OCI-LY3 (cell line): ENCODE data around the gene MAIP1.
A peak's percentile ranks its signal among the peaks of the same experiment; 100 is the strongest.

Experiments
- H2AFZ ChIP-seq: fragments of 200-600, 300-600 bp; shearing (Covaris generic); 2 replicates; pipeline ENCODE4 v1.6.0; 2014; ENCODE audit warnings: antibody characterized with exemption, low read depth, low read length
- H3K27ac ChIP-seq: fragments of 200-600, 300-600 bp; sonication (generic); 2 replicates; pipeline ENCODE4 v1.5.1; 2014; ENCODE audit warnings: mild to moderate bottlenecking, low read length, moderate library complexity, mixed read lengths
- H3K27me3 ChIP-seq: fragments of 200-600, 300-600 bp; sonication (generic); 2 replicates; pipeline ENCODE4 v1.6.1; 2014; ENCODE audit warnings: low read depth, low read length, mixed read lengths
- H3K36me3 ChIP-seq: fragments of 200-600, 300-600 bp; sonication (generic); replicated peaks from 2 replicates; pipeline ENCODE3; 2014; ENCODE audit warnings: low read depth, low read length, mixed read lengths
- H3K4me1 ChIP-seq: fragments of 300-600, 200-600 bp; sonication (generic); 2 replicates; pipeline ENCODE4 v1.6.1; 2014; ENCODE audit warnings: low read length, mixed read lengths
- H3K4me2 ChIP-seq: fragments of 200-600, 300-600 bp; sonication (generic); 2 replicates; pipeline ENCODE4 v1.6.1; 2014; ENCODE audit warnings: low read length, mixed read lengths
- H3K4me3 ChIP-seq: fragments of 300-600, 200-600 bp; sonication (generic); 2 replicates; pipeline ENCODE4 v1.5.1; 2014; ENCODE audit warnings: antibody characterized with exemption, mild to moderate bottlenecking, low read length, moderate library complexity
- H3K79me2 ChIP-seq: fragments of 300-600, 200-600 bp; shearing (Covaris generic); 2 replicates; pipeline ENCODE4 v1.6.1; 2014; ENCODE audit warnings: mild to moderate bottlenecking, low read length, mixed read lengths
- H3K9ac ChIP-seq: fragments of 300-600, 200-600 bp; shearing (Covaris generic); 2 replicates; pipeline ENCODE4 v1.6.0; 2014; ENCODE audit warnings: mild to moderate bottlenecking, low read length, moderate library complexity
- H3K9me3 ChIP-seq: fragments of 200-600, 300-600 bp; shearing (Covaris generic); 2 replicates; pipeline ENCODE4 v1.6.1; 2014; ENCODE audit warnings: low read length, mixed read lengths; ENCODE audit not compliant: insufficient read depth
- H4K20me1 ChIP-seq: fragments of 200-600, 300-600 bp; sonication (generic); 2 replicates; pipeline ENCODE4 v1.6.1; 2016; ENCODE audit warnings: low read length, mixed read lengths; ENCODE audit not compliant: insufficient read depth
- EZH2phosphoT487 ChIP-seq: fragments of 200-600 bp; shearing (Covaris generic); IDR thresholded peaks from 2 replicates; pipeline ENCODE4 v1.6.1; 2018; ENCODE audit warnings: antibody characterized with exemption, mixed run types, low read depth
- TF ChIP-seq, protein P1 (sequence below): fragments of 200-600, 300-600 bp; sonication (generic); IDR thresholded peaks from 2 replicates; pipeline ENCODE4 v1.5.1; 2014; ENCODE audit warnings: antibody characterized with exemption, low read length, low read depth

Gene MAIP1, protein sequence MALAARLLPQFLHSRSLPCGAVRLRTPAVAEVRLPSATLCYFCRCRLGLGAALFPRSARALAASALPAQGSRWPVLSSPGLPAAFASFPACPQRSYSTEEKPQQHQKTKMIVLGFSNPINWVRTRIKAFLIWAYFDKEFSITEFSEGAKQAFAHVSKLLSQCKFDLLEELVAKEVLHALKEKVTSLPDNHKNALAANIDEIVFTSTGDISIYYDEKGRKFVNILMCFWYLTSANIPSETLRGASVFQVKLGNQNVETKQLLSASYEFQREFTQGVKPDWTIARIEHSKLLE

GRCh38 chr2:199955339-199956061 is at the start of gene MAIP1, which contains the start of gene TYW5:
MAIP1 (plus strand) TSS chr2:199955582; CDS start chr2:199955799, 217 bp downstream.
TYW5 (minus strand) TSS chr2:199955491; CDS start chr2:199955470, 21 bp downstream.
- TF ChIP-seq EZH2phosphoT487, result no peak
- TF ChIP-seq, protein P1, sequence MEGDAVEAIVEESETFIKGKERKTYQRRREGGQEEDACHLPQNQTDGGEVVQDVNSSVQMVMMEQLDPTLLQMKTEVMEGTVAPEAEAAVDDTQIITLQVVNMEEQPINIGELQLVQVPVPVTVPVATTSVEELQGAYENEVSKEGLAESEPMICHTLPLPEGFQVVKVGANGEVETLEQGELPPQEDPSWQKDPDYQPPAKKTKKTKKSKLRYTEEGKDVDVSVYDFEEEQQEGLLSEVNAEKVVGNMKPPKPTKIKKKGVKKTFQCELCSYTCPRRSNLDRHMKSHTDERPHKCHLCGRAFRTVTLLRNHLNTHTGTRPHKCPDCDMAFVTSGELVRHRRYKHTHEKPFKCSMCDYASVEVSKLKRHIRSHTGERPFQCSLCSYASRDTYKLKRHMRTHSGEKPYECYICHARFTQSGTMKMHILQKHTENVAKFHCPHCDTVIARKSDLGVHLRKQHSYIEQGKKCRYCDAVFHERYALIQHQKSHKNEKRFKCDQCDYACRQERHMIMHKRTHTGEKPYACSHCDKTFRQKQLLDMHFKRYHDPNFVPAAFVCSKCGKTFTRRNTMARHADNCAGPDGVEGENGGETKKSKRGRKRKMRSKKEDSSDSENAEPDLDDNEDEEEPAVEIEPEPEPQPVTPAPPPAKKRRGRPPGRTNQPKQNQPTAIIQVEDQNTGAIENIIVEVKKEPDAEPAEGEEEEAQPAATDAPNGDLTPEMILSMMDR, result 0 out of 2 replicates have a peak, but pooled peaks have one; percentile 6
- Histone ChIP-seq H3K9me3 (no peaks in the 10 kb centered on the region), H3K4me1 (peaks cover 23% of the 10 kb centered on the region), H3K4me2 (peak within 1 kb of the TSS; percentile 98), H3K27ac (peak within 1 kb of the TSS; percentile 73), H2AFZ (peak within 1 kb of the TSS; percentile 91), H3K9ac (peak within 1 kb of the TSS; percentile 92), H3K27me3 (no peaks in the 10 kb centered on the region), H4K20me1 (no peaks in the 10 kb centered on the region), H3K79me2 (peaks cover 73% of the 10 kb centered on the region), H3K36me3 (peaks cover 21% of the 10 kb centered on the region), H3K4me3 (peak within 1 kb of the TSS; percentile 99)

DNA sequence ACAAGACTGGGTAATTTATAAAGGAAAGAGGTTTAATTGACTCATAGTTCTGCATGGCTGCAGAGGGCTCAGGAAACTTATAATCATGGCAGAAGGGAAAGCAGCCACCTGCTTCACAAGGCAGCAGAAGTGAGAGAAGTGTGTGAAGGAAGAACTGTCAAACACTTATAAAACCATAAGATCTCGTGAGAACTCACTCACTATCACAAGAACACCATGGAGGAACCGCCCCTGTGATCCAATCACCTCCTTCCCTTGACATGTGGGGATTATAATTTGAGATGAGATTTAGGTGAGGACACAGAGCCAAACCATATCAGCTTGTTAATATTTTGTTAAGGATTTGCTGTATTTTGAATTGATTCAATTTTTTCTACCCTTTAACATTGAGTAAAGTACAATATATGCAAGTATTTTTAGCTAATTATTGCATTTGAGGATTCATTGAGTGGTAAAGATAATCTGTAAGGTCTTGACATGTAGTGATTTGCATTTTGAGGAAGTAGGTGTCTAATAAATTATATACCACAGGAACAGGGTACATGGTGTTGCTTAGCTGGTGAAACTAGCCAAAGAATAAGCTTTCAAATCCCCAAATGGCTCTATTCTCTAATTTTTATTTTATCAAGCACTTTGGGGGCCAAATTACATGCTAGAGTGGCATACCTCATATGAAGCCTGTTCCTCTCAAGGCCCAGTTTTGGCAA is 48.2 kb upstream of the MAIP1 start:
- Histone ChIP-seq H3K4me2 (peak overlapping the region; percentile 16), H3K27me3 (no peaks in the 10 kb centered on the region), H2AFZ (no peak overlapping the region), H3K9ac (no peak overlapping the region), H3K79me2 (peaks cover 10% of the 10 kb centered on the region), H3K27ac (peak overlapping the region; percentile 17), H3K36me3 (no peaks in the 10 kb centered on the region), H3K4me3 (no peak overlapping the region), H3K4me1 (peaks cover 13% of the 10 kb centered on the region), H4K20me1 (no peaks in the 10 kb centered on the region), H3K9me3 (no peaks in the 10 kb centered on the region)
- TF ChIP-seq EZH2phosphoT487, result no peak
- TF ChIP-seq, protein P1, result no peak

DNA sequence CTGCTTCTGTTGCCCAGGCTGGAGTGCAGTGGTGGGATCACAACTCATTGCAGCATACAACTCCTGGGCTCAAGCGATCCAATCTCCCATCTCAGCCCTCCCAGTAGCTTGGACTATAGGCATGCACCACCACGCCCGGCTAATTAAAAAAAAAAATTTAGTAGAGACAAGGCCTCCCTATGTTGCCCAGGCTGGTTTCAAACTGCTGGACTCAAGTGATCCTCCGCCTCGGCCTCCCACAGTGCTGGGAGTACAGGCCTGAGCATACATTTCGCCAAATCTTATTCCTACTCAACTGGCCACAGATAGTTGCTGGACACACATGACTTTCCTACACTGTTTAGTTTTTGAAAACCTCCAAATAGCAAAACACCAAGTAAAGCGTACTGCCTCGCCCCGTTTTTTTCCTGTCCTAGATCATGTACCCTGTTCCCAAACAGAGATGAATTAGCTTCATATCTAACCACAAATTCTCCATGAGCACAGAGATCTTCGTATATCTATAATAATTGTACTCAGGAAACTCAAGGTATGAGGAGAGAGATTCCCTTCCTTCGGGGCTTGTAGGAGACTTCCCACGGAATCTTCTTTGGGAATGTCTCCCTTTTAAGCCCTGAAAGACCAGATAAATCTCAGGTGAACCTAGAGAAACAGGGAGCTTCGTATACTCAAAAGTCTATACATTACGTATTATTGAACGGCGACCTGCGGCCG is 44.9 kb upstream of the MAIP1 start:
- TF ChIP-seq EZH2phosphoT487, result no peak
- TF ChIP-seq, protein P1, result no peak
- Histone ChIP-seq H3K79me2 (peaks cover 39% of the 10 kb centered on the region), H4K20me1 (peaks cover 16% of the 10 kb centered on the region), H2AFZ (peak overlapping the region; percentile 67), H3K9ac (peak overlapping the region; percentile 62), H3K4me2 (peak overlapping the region; percentile 62), H3K4me3 (peak overlapping the region; percentile 97), H3K27me3 (no peaks in the 10 kb centered on the region), H3K36me3 (peaks cover 18% of the 10 kb centered on the region), H3K27ac (peak overlapping the region; percentile 45), H3K9me3 (no peaks in the 10 kb centered on the region), H3K4me1 (peaks cover 24% of the 10 kb centered on the region)
